ENCODE data around the gene DYNC1LI1.

Gene DYNC1LI1

GRCh38 chr3:32487781-32488473 lies 82.7 kb downstream of the DYNC1LI1 start:
- no peak for DNase-seq

- no peak for DNase-seq
These were observed 86.2 kb downstream of the DYNC1LI1 start for GRCh38 chr3:32484436-32484835.

- no peak for DNase-seq
These were observed 86.9 kb downstream of the DYNC1LI1 start for GRCh38 chr3:32483772-32484171.

GRCh38 chr3:32482693-32483092 lies 88.0 kb downstream of the DYNC1LI1 start:
- no peak for DNase-seq

GRCh38 chr3:32481791-32482631 lies 88.6 kb downstream of the DYNC1LI1 start:
- no peak for DNase-seq

GRCh38 chr3:32480604-32481003 lies 90.1 kb downstream of the DYNC1LI1 start:
- DNase-seq = no peak

All from NCI-H69 (cell line).